Mesothelial cell of epicardium (in vitro differentiated cells): ENCODE measurements around the gene CFAP119. TPM values are rescaled to one million over a fixed set of nuclear protein-coding genes. Genes with fewer than 3 reads are reported as not detected.

Experiments
- DNase-seq, 2 experiments: peaks; one replicate each; pipeline ENCODE4 v3.0.0; 2021; ENCODE audit warnings: low spot score in 2 of 2; ENCODE audit not compliant: unreplicated experiment in 2 of 2
- H3K27ac Mint-ChIP-seq: 2 replicates; pipeline ENCODE4 v1.8.0; 2021; ENCODE audit warnings: mixed read lengths
- H3K27me3 Mint-ChIP-seq: 2 replicates; pipeline ENCODE4 v1.8.0; 2021; ENCODE audit warnings: low read depth, mixed read lengths
- H3K36me3 Mint-ChIP-seq: 2 replicates; pipeline ENCODE4 v1.8.0; 2021; ENCODE audit warnings: mixed read lengths
- H3K4me1 Mint-ChIP-seq: 2 replicates; pipeline ENCODE4 v1.8.0; 2021; ENCODE audit warnings: mixed read lengths
- H3K4me3 Mint-ChIP-seq: 2 replicates; pipeline ENCODE4 v1.8.0; 2021; ENCODE audit warnings: mild to moderate bottlenecking, moderate library complexity, mixed read lengths
- H3K9me3 Mint-ChIP-seq: 2 replicates; pipeline ENCODE4 v1.8.0; 2021; ENCODE audit warnings: mixed read lengths
- CTCF ChIP-seq: fragments of 200-600 bp; sonication (generic); IDR thresholded peaks from one replicate; pipeline ENCODE4 v1.5.0; 2021; ENCODE audit warnings: antibody characterized with exemption; ENCODE audit not compliant: unreplicated experiment
- total RNA-seq: library from RNA; stranded (reverse); gene quantifications from 3 replicates; pipeline ENCODE4 v1.2.1, GENCODE V29; 2021

The CFAP119 gene
- total RNA-seq, 1 donor from 2014 or later, result 7.4 TPM

GRCh38 chr16:30756781-30757100 lies 5.1 kb downstream of the CFAP119 start:
- Mint-ChIP-seq H3K9me3 (no peaks in the 10 kb centered on the region), H3K36me3 (peaks cover 12% of the 10 kb centered on the region), H3K4me3 (no peak overlapping the region), H3K27me3 (no peaks in the 10 kb centered on the region), H3K27ac (no peak overlapping the region), H3K4me1 (peaks cover 6% of the 10 kb centered on the region)
- no peak for DNase-seq
- TF ChIP-seq CTCF, result no peak

- Mint-ChIP-seq H3K27ac (no peak overlapping the region), H3K27me3 (no peaks in the 10 kb centered on the region), H3K4me3 (no peak overlapping the region), H3K4me1 (peaks cover 5% of the 10 kb centered on the region), H3K9me3 (no peaks in the 10 kb centered on the region), H3K36me3 (peaks cover 16% of the 10 kb centered on the region)
- no peak for TF ChIP-seq CTCF
- no peak for DNase-seq
Measured at GRCh38 chr16:30755955-30756780, 5.7 kb downstream of the CFAP119 start.

GRCh38 chr16:30753596-30753995 lies 8.3 kb downstream of the CFAP119 start:
- Mint-ChIP-seq H3K36me3 (peaks cover 18% of the 10 kb centered on the region), H3K27ac (no peak overlapping the region), H3K27me3 (no peaks in the 10 kb centered on the region), H3K9me3 (no peaks in the 10 kb centered on the region), H3K4me1 (peaks cover 2% of the 10 kb centered on the region), H3K4me3 (no peak overlapping the region)
- DNase-seq, result no peak
- no peak for TF ChIP-seq CTCF

- Mint-ChIP-seq H3K9me3 (no peaks in the 10 kb centered on the region), H3K4me3 (no peak overlapping the region), H3K4me1 (peaks cover 7% of the 10 kb centered on the region), H3K36me3 (peaks cover 17% of the 10 kb centered on the region), H3K27ac (no peak overlapping the region), H3K27me3 (no peaks in the 10 kb centered on the region)
- TF ChIP-seq CTCF, result no peak
- no peak for DNase-seq
Measured at GRCh38 chr16:30750876-30751465, 10.9 kb downstream of the CFAP119 start.

GRCh38 chr16:30750201-30750600 lies 11.7 kb downstream of the CFAP119 start:
- TF ChIP-seq CTCF, result no peak
- Mint-ChIP-seq H3K27me3 (no peaks in the 10 kb centered on the region), H3K9me3 (no peaks in the 10 kb centered on the region), H3K4me1 (peaks cover 7% of the 10 kb centered on the region), H3K36me3 (peaks cover 17% of the 10 kb centered on the region), H3K27ac (no peak overlapping the region), H3K4me3 (peak overlapping the region; percentile 71)
- no peak for DNase-seq
